Breast epithelium (tissue), 3 donors: ENCODE data around the gene MLXIP.

Experiments used
- CTCF ChIP-seq, 3 donors: fragments of 450-650 bp; IDR thresholded peaks; one replicate each; pipeline ENCODE4 v1.5.1; 2016 to 2017; ENCODE audit warnings: antibody characterized with exemption in 3 of 3, mild to moderate bottlenecking in 3 of 3, moderate library complexity in 3 of 3
- POLR2A ChIP-seq: fragments of 450-650 bp; IDR thresholded peaks from one replicate; pipeline ENCODE4 v1.6.1; 2016; ENCODE audit warnings: antibody characterized with exemption, mild to moderate bottlenecking, moderate library complexity
- POLR2AphosphoS5 ChIP-seq, 3 donors: sonication (generic); formaldehyde crosslinking; IDR thresholded peaks; one replicate each; pipeline ENCODE4 v1.6.1; 2017; ENCODE audit warnings: antibody characterized with exemption in 3 of 3

- no peak for TF ChIP-seq CTCF (IDR thresholded peaks at IDR 0.05)
- no peak for TF ChIP-seq POLR2A
- TF ChIP-seq POLR2AphosphoS5 (IDR thresholded peaks at IDR 0.05): no peak
These were observed 19.9 kb upstream of the MLXIP start for GRCh38 chr12:122058549-122059149.
